ENCODE measurements around the gene ELMO2. TPM values are rescaled to one million over a fixed set of nuclear protein-coding genes. Genes with fewer than 3 reads are reported as not detected.

Gene ELMO2
- total RNA-seq, 1 donor from 2014 or later: 24.5 TPM

GRCh38 chr20:46363874-46364669 lies 42.3 kb downstream of the ELMO2 start:
- H3K4me1 ChIP-seq (ENCODE audit: control insufficient read depth in 3 of 3, insufficient read depth in 3 of 3, low read length in 3 of 3): peaks cover 41 to 56% (median 44%) of the 10 kb centered on the region in 3 donors

GRCh38 chr20:46362921-46363867 lies 43.2 kb downstream of the ELMO2 start:
- peaks cover 49 to 65% (median 52%) of the 10 kb centered on the region in 3 donors for H3K4me1 ChIP-seq (ENCODE audit: control insufficient read depth in 3 of 3, insufficient read depth in 3 of 3, low read length in 3 of 3)
- H3K27ac ChIP-seq (ENCODE audit: low read depth, low read length): peak overlapping the region; percentile 94
- peak overlapping the region; percentile 89 to 99 (median 97) for H3K9ac ChIP-seq (ENCODE audit: low read depth in 1 of 3, low read length in 3 of 3)
- H3K4me3 ChIP-seq (ENCODE audit: low read length in 3 of 3): peak overlapping the region; percentile 91 to 94 (median 94)
- no peaks in the 10 kb centered on the region for H3K27me3 ChIP-seq (ENCODE audit: control insufficient read depth in 3 of 3, insufficient read depth in 3 of 3, low read length in 3 of 3)
- H3K9me3 ChIP-seq (ENCODE audit: control insufficient read depth in 3 of 3, low read length in 3 of 3): no peaks in the 10 kb centered on the region
- peaks cover 30 to 39% (median 33%) of the 10 kb centered on the region in 3 donors for H3K36me3 ChIP-seq (ENCODE audit: control insufficient read depth in 3 of 3, insufficient read depth in 3 of 3, low read length in 3 of 3)

More at GRCh38 chr20:46363874-46364669, 42.3 kb downstream of the ELMO2 start:
- H3K9ac ChIP-seq (ENCODE audit: low read depth in 1 of 3, low read length in 3 of 3): peak overlapping the region; percentile 89 to 99 (median 97)
- no peaks in the 10 kb centered on the region for H3K27me3 ChIP-seq (ENCODE audit: control insufficient read depth in 3 of 3, insufficient read depth in 3 of 3, low read length in 3 of 3)
- peak overlapping the region; percentile 94 for H3K27ac ChIP-seq (ENCODE audit: low read depth, low read length)
- no peaks in the 10 kb centered on the region for H3K9me3 ChIP-seq (ENCODE audit: control insufficient read depth in 3 of 3, low read length in 3 of 3)
- H3K4me3 ChIP-seq (ENCODE audit: low read length in 3 of 3): peak overlapping the region; percentile 92 to 94 (median 94)
- H3K36me3 ChIP-seq (ENCODE audit: control insufficient read depth in 3 of 3, insufficient read depth in 3 of 3, low read length in 3 of 3): peaks cover 39 to 44% (median 40%) of the 10 kb centered on the region in 3 donors

- Histone ChIP-seq H3K4me1 (ENCODE audit: control insufficient read depth in 3 of 3, insufficient read depth in 3 of 3, low read length in 3 of 3) (peaks cover 56 to 79% (median 61%) of the 10 kb centered on the region in 3 donors), H3K27me3 (ENCODE audit: control insufficient read depth in 3 of 3, insufficient read depth in 3 of 3, low read length in 3 of 3) (no peaks in the 10 kb centered on the region), H3K4me3 (ENCODE audit: low read length in 3 of 3) (no peak overlapping the region), H3K9ac (ENCODE audit: low read depth in 1 of 3, low read length in 3 of 3) (peak overlapping the region in 2 of 3 donors; percentile 3 to 19), H3K36me3 (ENCODE audit: control insufficient read depth in 3 of 3, insufficient read depth in 3 of 3, low read length in 3 of 3) (peaks cover 19 to 27% (median 20%) of the 10 kb centered on the region in 3 donors), H3K9me3 (ENCODE audit: control insufficient read depth in 3 of 3, low read length in 3 of 3) (no peaks in the 10 kb centered on the region), H3K27ac (ENCODE audit: low read depth, low read length) (no peak overlapping the region)
These were observed 44.6 kb downstream of the ELMO2 start for GRCh38 chr20:46361811-46362210.

- no peaks in the 10 kb centered on the region for H3K9me3 ChIP-seq (ENCODE audit: control insufficient read depth in 3 of 3, low read length in 3 of 3)
- H3K4me1 ChIP-seq (ENCODE audit: control insufficient read depth in 3 of 3, insufficient read depth in 3 of 3, low read length in 3 of 3): peaks cover 60 to 83% (median 65%) of the 10 kb centered on the region in 3 donors
- H3K4me3 ChIP-seq (ENCODE audit: low read length in 3 of 3): no peak overlapping the region
- no peaks in the 10 kb centered on the region for H3K27me3 ChIP-seq (ENCODE audit: control insufficient read depth in 3 of 3, insufficient read depth in 3 of 3, low read length in 3 of 3)
- no peak overlapping the region for H3K27ac ChIP-seq (ENCODE audit: low read depth, low read length)
- H3K36me3 ChIP-seq (ENCODE audit: control insufficient read depth in 3 of 3, insufficient read depth in 3 of 3, low read length in 3 of 3): peaks cover 16 to 23% (median 17%) of the 10 kb centered on the region in 3 donors
- H3K9ac ChIP-seq (ENCODE audit: low read depth in 1 of 3, low read length in 3 of 3): peak overlapping the region in 1 of 3 donors; percentile 19
These were observed 45.0 kb downstream of the ELMO2 start for GRCh38 chr20:46361381-46361780.

- Histone ChIP-seq H3K36me3 (ENCODE audit: control insufficient read depth in 3 of 3, insufficient read depth in 3 of 3, low read length in 3 of 3) (peaks cover 8 to 19% (median 9%) of the 10 kb centered on the region in 3 donors), H3K4me1 (ENCODE audit: control insufficient read depth in 3 of 3, insufficient read depth in 3 of 3, low read length in 3 of 3) (peaks cover 55 to 75% (median 64%) of the 10 kb centered on the region in 3 donors), H3K4me3 (ENCODE audit: low read length in 3 of 3) (peak overlapping the region; percentile 23 to 39 (median 36)), H3K9me3 (ENCODE audit: control insufficient read depth in 3 of 3, low read length in 3 of 3) (no peaks in the 10 kb centered on the region), H3K27me3 (ENCODE audit: control insufficient read depth in 3 of 3, insufficient read depth in 3 of 3, low read length in 3 of 3) (no peaks in the 10 kb centered on the region), H3K27ac (ENCODE audit: low read depth, low read length) (peak overlapping the region; percentile 19), H3K9ac (ENCODE audit: low read depth in 1 of 3, low read length in 3 of 3) (peak overlapping the region in 2 of 3 donors; percentile 46 to 71)
These were observed 47.1 kb downstream of the ELMO2 start for GRCh38 chr20:46359233-46359751.

- Histone ChIP-seq H3K4me3 (ENCODE audit: low read length in 3 of 3) (no peak overlapping the region), H3K9ac (ENCODE audit: low read depth in 1 of 3, low read length in 3 of 3) (peak overlapping the region; percentile 33 to 71 (median 46)), H3K4me1 (ENCODE audit: control insufficient read depth in 3 of 3, insufficient read depth in 3 of 3, low read length in 3 of 3) (peaks cover 52 to 70% (median 61%) of the 10 kb centered on the region in 3 donors), H3K27me3 (ENCODE audit: control insufficient read depth in 3 of 3, insufficient read depth in 3 of 3, low read length in 3 of 3) (no peaks in the 10 kb centered on the region), H3K36me3 (ENCODE audit: control insufficient read depth in 3 of 3, insufficient read depth in 3 of 3, low read length in 3 of 3) (peaks cover 8 to 19% (median 9%) of the 10 kb centered on the region in 3 donors), H3K27ac (ENCODE audit: low read depth, low read length) (peak overlapping the region; percentile 19), H3K9me3 (ENCODE audit: control insufficient read depth in 3 of 3, low read length in 3 of 3) (no peaks in the 10 kb centered on the region)
These were observed 47.9 kb downstream of the ELMO2 start for GRCh38 chr20:46358346-46359058.

- Histone ChIP-seq H3K4me3 (ENCODE audit: low read length in 3 of 3) (peak overlapping the region in 1 of 3 donors; percentile 23), H3K9me3 (ENCODE audit: control insufficient read depth in 3 of 3, low read length in 3 of 3) (no peaks in the 10 kb centered on the region), H3K27ac (ENCODE audit: low read depth, low read length) (no peak overlapping the region), H3K27me3 (ENCODE audit: control insufficient read depth in 3 of 3, insufficient read depth in 3 of 3, low read length in 3 of 3) (no peaks in the 10 kb centered on the region), H3K9ac (ENCODE audit: low read depth in 1 of 3, low read length in 3 of 3) (peak overlapping the region in 1 of 3 donors; percentile 60), H3K4me1 (ENCODE audit: control insufficient read depth in 3 of 3, insufficient read depth in 3 of 3, low read length in 3 of 3) (peaks cover 39 to 56% (median 49%) of the 10 kb centered on the region in 3 donors), H3K36me3 (ENCODE audit: control insufficient read depth in 3 of 3, insufficient read depth in 3 of 3, low read length in 3 of 3) (peaks cover 6 to 24% (median 6%) of the 10 kb centered on the region in 3 donors)
These were observed 49.3 kb downstream of the ELMO2 start for GRCh38 chr20:46357030-46357514.

GRCh38 chr20:46356195-46357029 lies 50.0 kb downstream of the ELMO2 start:
- Histone ChIP-seq H3K27me3 (ENCODE audit: control insufficient read depth in 3 of 3, insufficient read depth in 3 of 3, low read length in 3 of 3) (no peaks in the 10 kb centered on the region), H3K4me1 (ENCODE audit: control insufficient read depth in 3 of 3, insufficient read depth in 3 of 3, low read length in 3 of 3) (peaks cover 33 to 50% (median 42%) of the 10 kb centered on the region in 3 donors), H3K4me3 (ENCODE audit: low read length in 3 of 3) (peak overlapping the region in 1 of 3 donors; percentile 23), H3K9me3 (ENCODE audit: control insufficient read depth in 3 of 3, low read length in 3 of 3) (no peaks in the 10 kb centered on the region), H3K36me3 (ENCODE audit: control insufficient read depth in 3 of 3, insufficient read depth in 3 of 3, low read length in 3 of 3) (peaks cover 9 to 26% (median 9%) of the 10 kb centered on the region in 3 donors), H3K27ac (ENCODE audit: low read depth, low read length) (no peak overlapping the region), H3K9ac (ENCODE audit: low read depth in 1 of 3, low read length in 3 of 3) (peak overlapping the region in 1 of 3 donors; percentile 60)

All from skeletal muscle tissue (tissue), 4 donors.